Activated CD8-positive, alpha-beta memory T cell treated with anti-CD3 and anti-CD28 coated beads, Interleukin-2, amount 10 ng/mL, durations not matched to agents 7 days and 5 days (primary cell): ENCODE data around the gene CUBN. TPM values are rescaled to one million over a fixed set of nuclear protein-coding genes. Genes with fewer than 3 reads are reported as not detected.
A peak's percentile ranks its signal among the peaks of the same experiment; 100 is the strongest.
"Not testable (repeated sequence)": the region's sequence is repeated elsewhere in the genome, so short reads cannot be mapped to it uniquely, and the experiment has no call there.

ENCODE experiments used
- ATAC-seq: fragments of 150-1000 bp; cut with Tn5 transposase; one replicate; pipeline ENCODE4 v1.10.0; 2021; ENCODE audit warnings: moderate library complexity
- CTCF ChIA-PET: fragments of 350-600 bp; sonication (Branson Sonifier 250); formaldehyde crosslinking; loops from one replicate; lab custom pipeline; 2021; ENCODE audit warnings: antibody characterized with exemption; lab: Charles Lee
- DNase-seq: peaks from one replicate; pipeline ENCODE4 v3.0.0-alpha.2; 2020
- H3K27ac Mint-ChIP-seq: one replicate; pipeline ENCODE4 v1.8.0; 2021; ENCODE audit warnings: mild to moderate bottlenecking, mixed read lengths
- H3K27me3 Mint-ChIP-seq: one replicate; pipeline ENCODE4 v1.8.0; 2021; ENCODE audit warnings: mixed read lengths
- H3K36me3 Mint-ChIP-seq: one replicate; pipeline ENCODE4 v1.8.0; 2021; ENCODE audit warnings: mild to moderate bottlenecking, mixed read lengths
- H3K4me1 Mint-ChIP-seq: one replicate; pipeline ENCODE4 v1.8.0; 2021; ENCODE audit warnings: mixed read lengths
- H3K4me3 Mint-ChIP-seq: one replicate; pipeline ENCODE4 v1.8.0; 2021; ENCODE audit warnings: mild to moderate bottlenecking, moderate library complexity, mixed read lengths
- H3K9me3 Mint-ChIP-seq: one replicate; pipeline ENCODE4 v1.8.0; 2022; ENCODE audit warnings: low read depth, mixed read lengths
- total RNA-seq, 2 experiments: library from RNA; stranded (reverse); gene quantifications; one replicate each; pipeline ENCODE4 v1.2.3, GENCODE V29; 2021

CUBN gene
- total RNA-seq, 2 experiments from 2014 or later = 0.56 to 1.1 TPM

DNA sequence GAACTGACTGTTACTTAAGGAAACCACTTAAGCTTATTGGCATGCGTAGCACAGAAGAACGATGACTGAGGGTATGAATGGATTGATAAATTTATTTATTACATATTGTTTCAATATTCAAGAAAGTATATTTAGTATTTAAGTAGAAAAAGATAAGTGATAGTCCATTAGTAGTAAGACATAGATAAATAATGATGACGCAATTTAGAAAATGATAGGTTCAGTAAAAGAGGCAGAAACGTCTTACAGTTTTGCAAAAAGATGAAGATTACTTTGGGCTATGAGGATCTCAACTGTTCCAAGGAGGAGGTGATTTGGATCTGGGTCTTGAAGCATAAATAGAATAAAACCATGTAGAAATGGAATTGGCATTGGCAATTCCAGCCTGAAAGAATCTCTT, 275.8 kb downstream of the CUBN start:
- Mint-ChIP-seq H3K4me1 (no peaks in the 10 kb centered on the region), H3K27ac (no peak overlapping the region), H3K27me3 (peaks cover 5% of the 10 kb centered on the region), H3K9me3 (no peaks in the 10 kb centered on the region), H3K4me3 (no peak overlapping the region), H3K36me3 (no peaks in the 10 kb centered on the region)
- no peak for DNase-seq
- no peak for ATAC-seq
- CTCF ChIA-PET = interaction anchor here (1.0 kb wide), 1 partner anchor 115 kb away, joined by 3 read pairs; no protein-coding TSS in a partner anchor

DNA sequence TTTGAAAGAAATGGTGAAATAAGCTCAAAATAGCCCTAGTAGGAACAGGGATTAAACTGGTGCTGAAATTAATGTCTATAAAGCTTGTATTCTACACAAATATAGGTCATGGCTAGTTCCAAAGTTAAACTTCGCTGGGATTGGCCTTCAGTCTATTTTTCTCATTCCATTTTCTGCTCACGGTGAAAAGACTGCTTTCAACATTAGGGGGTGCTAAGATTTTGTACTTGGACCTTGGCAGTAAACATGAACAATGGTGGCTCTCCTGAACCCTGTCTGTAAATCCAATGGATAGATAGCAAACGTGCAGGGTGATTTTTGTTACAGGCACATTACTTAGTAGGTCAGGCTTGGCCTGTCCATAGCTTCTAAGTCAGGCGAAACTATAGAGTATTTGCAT, 276.4 kb downstream of the CUBN start:
- no peak for DNase-seq
- ATAC-seq = no peak
- H3K4me3 Mint-ChIP-seq = no peak overlapping the region
- H3K27ac Mint-ChIP-seq = no peak overlapping the region
- no peaks in the 10 kb centered on the region for H3K36me3 Mint-ChIP-seq
- CTCF ChIA-PET = interaction anchor here (0.7 to 1.2 kb wide), 6 partner anchors 9 to 403 kb away, joined by 3 to 5 read pairs (median 4); partner anchors contain the start of gene TRDMT1
- peaks cover 5% of the 10 kb centered on the region for H3K27me3 Mint-ChIP-seq
- no peaks in the 10 kb centered on the region for H3K4me1 Mint-ChIP-seq
- no peaks in the 10 kb centered on the region for H3K9me3 Mint-ChIP-seq

DNA sequence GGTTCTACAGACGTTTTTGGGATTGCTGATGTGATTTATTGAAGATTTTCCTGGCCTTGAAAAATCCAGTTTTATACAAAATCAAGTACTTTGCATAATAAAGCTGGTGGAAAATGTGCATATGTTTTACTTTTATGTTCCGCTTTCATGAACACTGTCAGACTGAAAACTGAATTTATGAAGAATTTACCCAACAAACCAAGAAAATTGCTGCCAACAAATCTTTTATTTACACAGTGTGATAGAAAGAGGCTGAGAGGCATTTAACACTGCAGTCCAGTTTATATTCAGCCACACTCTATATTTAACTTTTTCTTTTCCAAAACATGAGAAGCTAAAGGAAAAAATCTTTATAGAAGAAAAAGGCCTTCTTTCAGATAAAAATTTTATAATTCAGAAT, 277.0 kb downstream of the CUBN start:
- H3K4me3 Mint-ChIP-seq = no peak overlapping the region
- DNase-seq = no peak
- CTCF ChIA-PET = interaction anchor here (0.7 to 1.2 kb wide), 6 partner anchors 8 to 404 kb away, joined by 3 to 5 read pairs (median 4); partner anchors contain the start of gene TRDMT1
- no peaks in the 10 kb centered on the region for H3K4me1 Mint-ChIP-seq
- peaks cover 5% of the 10 kb centered on the region for H3K27me3 Mint-ChIP-seq
- H3K27ac Mint-ChIP-seq = no peak overlapping the region
- no peaks in the 10 kb centered on the region for H3K9me3 Mint-ChIP-seq
- no peaks in the 10 kb centered on the region for H3K36me3 Mint-ChIP-seq
- no peak for ATAC-seq

DNA sequence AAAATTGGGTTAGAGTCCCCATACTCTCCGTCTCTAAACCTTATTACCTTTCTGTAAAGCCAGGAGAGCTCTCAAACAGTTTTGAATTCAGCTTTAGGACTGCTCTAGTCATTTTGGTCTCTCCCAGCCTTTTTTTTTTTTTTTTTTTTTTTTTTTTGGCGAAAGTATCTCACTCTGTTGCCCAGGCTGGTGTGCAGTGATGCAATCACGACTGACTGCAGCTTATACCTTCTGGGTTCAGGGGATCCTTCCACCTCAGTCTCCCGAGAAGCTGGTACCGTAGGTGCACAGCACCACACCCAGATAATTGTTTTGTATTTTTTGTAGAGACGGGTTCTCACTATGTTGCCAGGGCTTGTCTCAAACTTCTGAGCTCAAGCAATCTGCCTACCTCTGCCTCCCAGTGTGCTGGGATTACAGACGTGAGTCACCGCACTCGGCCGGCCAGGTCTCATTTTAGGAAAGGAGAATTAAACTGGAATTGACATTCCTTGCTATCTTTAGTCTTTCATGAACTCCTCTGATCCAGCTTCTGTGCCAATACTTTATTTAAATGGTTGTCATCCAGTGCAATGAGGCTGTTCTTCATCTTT, 281.0 kb downstream of the CUBN start:
- DNase-seq = no peak
- CTCF ChIA-PET = interaction anchor here (0.7 to 2.0 kb wide), 5 partner anchors 12 to 440 kb away, joined by 3 to 5 read pairs (median 4); no protein-coding TSS in a partner anchor

GRCh38 chr10:16847644-16848043, 282.0 kb downstream of the CUBN start:
- Mint-ChIP-seq H3K36me3 (no peaks in the 10 kb centered on the region), H3K4me1 (peaks cover 4% of the 10 kb centered on the region), H3K9me3 (no peaks in the 10 kb centered on the region), H3K27ac (no peak overlapping the region), H3K27me3 (peaks cover 7% of the 10 kb centered on the region), H3K4me3 (no peak overlapping the region)
- no peak for ATAC-seq
- CTCF ChIA-PET = interaction anchor here (0.9 to 2.0 kb wide), 6 partner anchors 9 to 441 kb away, joined by 3 to 5 read pairs (median 4); no protein-coding TSS in a partner anchor
- no peak for DNase-seq

More for the DNA sequence above, 281.0 kb downstream of the CUBN start:
- Mint-ChIP-seq H3K4me1 (no peaks in the 10 kb centered on the region), H3K27me3 (peaks cover 5% of the 10 kb centered on the region), H3K9me3 (no peaks in the 10 kb centered on the region), H3K27ac (no peak overlapping the region), H3K4me3 (no peak overlapping the region), H3K36me3 (no peaks in the 10 kb centered on the region)
- ATAC-seq = no peak

DNA sequence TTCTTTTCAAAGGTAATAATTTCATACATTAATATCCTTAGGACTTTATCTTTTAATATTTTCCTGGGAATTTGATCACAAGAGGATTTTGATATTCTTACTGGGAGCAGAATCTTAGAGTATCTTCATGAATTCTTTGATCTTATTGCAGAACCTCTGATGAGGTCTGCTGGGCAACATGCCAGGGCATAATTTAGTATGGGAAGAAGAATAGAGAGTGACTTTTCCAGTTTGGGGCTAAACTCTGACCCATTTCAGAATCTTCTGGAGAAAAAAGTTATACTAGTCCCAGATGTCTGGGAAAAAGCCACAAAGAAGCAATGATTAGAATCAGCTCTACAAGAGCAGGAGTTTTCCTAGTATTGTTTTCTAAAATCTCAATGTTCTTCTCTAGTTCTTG, 284.4 kb downstream of the CUBN start:
- peaks cover 2% of the 10 kb centered on the region for H3K27me3 Mint-ChIP-seq
- ATAC-seq (no peak), DNase-seq (no peak)
- peaks cover 4% of the 10 kb centered on the region for H3K4me1 Mint-ChIP-seq
- H3K4me3 Mint-ChIP-seq = no peak overlapping the region
- CTCF ChIA-PET = interaction anchor here (1.3 to 2.2 kb wide), 4 partner anchors 8 to 413 kb away, joined by 3 to 7 read pairs (median 5); no protein-coding TSS in a partner anchor
- H3K27ac Mint-ChIP-seq = no peak overlapping the region
- H3K36me3 Mint-ChIP-seq = no peaks in the 10 kb centered on the region
- no peaks in the 10 kb centered on the region for H3K9me3 Mint-ChIP-seq

DNA sequence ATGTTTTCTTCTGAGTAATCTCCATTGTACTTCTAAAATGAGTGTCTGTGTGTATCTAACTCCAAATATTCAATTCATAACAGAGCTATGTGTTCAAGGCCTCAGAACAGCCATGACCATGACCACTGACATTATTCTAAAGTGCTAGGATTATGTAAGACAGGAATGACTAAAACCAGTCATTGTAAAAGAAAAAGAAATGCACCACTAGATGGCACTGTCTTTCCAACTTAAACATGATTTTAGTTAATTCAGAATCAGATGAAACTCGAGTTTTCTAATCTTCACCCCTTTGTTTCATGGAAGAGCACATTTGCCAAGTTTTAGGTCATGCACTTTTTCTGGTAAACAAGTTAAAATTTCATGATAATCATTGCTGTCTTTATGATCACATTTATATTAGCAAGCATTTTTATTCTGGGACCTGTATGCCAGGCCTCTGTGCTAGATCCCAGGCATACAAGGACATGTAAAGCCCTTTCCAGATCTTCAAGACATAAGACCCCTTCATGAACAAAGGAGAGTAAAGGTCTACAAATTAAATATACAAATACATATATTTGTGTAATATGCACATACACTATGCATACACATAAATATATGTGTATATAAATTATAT, 286.2 kb downstream of the CUBN start:
- no peaks in the 10 kb centered on the region for H3K36me3 Mint-ChIP-seq
- H3K27ac Mint-ChIP-seq = no peak overlapping the region
- CTCF ChIA-PET = interaction anchor here (0.6 to 2.3 kb wide), 10 partner anchors 10 to 610 kb away, joined by 3 to 12 read pairs (median 4); partner anchors contain the start of genes RSU1 and TRDMT1
- ATAC-seq (peak; percentile 61), DNase-seq (no peak)
- peaks cover 4% of the 10 kb centered on the region for H3K4me1 Mint-ChIP-seq
- H3K27me3 Mint-ChIP-seq = peaks cover 2% of the 10 kb centered on the region
- H3K9me3 Mint-ChIP-seq = no peaks in the 10 kb centered on the region
- no peak overlapping the region for H3K4me3 Mint-ChIP-seq

GRCh38 chr10:16835228-16835627, 294.4 kb downstream of the CUBN start:
- Mint-ChIP-seq H3K27ac (peak overlapping the region; percentile 47), H3K27me3 (no peaks in the 10 kb centered on the region), H3K4me1 (peaks cover 20% of the 10 kb centered on the region), H3K9me3 (no peaks in the 10 kb centered on the region), H3K36me3 (no peaks in the 10 kb centered on the region), H3K4me3 (peak overlapping the region; percentile 46)
- DNase-seq (no peak), ATAC-seq (peak; percentile 58)
- CTCF ChIA-PET = interaction anchor here (0.8 to 1.4 kb wide), 4 partner anchors 18 to 423 kb away, joined by 3 to 4 read pairs (median 4); partner anchors contain the start of gene RSU1

DNA sequence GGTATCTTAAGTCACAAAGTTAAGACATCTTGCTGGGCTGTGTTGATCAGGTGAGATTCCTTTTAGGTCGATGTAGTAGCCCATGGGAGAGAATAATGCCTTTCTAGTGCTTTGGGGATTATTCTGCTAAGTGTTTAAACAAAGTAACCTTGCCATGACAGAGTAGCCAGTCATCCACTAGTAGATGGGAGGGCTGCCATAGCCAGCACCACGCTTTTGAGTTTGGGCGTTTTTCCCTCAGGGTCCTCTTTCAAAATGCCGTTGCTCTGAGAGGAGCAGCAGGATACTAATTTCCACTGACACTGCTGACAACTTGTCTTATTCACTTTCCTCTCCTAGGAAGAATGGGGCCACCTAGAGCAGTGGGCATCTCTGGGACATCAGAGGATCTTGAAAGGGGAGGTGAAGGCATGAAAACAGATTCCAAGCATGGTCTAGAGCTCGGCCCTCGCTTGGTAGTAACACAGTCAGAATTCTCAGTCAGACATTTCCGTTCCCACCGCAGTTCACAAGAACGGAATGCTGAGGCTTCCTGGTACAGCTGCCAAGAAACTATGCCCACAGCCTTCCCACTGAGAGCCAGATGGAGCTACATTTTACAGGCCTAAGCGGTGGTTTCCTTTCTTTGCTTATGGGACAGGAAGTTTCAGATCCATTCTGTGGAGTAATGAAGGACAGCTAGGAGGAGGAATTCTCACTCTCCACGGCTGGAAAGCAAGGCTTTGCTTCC, 297.1 kb downstream of the CUBN start:
- H3K4me1 Mint-ChIP-seq = peaks cover 24% of the 10 kb centered on the region
- H3K27ac Mint-ChIP-seq = no peak overlapping the region
- no peak overlapping the region for H3K4me3 Mint-ChIP-seq
- H3K27me3 Mint-ChIP-seq = no peaks in the 10 kb centered on the region
- no peaks in the 10 kb centered on the region for H3K36me3 Mint-ChIP-seq
- CTCF ChIA-PET = interaction anchor here (2.1 kb wide), 1 partner anchor 12 kb away, joined by 7 read pairs; no protein-coding TSS in a partner anchor
- no peaks in the 10 kb centered on the region for H3K9me3 Mint-ChIP-seq
- ATAC-seq (no peak), DNase-seq (no peak)

DNA sequence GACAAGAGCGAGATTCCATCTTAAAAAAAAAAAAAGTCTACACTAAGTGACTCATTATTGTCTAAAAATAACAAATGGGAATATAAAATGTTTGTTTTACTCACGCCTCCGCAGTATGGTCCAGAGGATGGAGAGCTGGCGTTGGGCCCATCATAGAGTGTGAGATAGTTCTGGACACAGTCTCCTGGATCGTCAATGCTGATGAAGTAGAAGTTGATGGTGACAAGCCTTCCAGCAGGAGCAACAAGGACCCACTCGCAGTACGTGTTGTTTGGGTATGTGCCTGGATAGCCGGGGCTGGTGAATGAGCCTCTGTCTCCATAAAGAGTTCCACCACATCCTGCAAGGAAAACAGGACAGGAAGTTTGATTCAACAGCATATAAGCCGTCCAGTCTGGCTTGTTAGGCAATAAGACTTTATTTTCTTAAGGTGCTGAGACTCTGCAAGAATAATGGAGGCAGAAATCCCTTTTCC, 300.9 kb downstream of the CUBN start:
- Mint-ChIP-seq H3K4me3 (no peak overlapping the region), H3K27ac (no peak overlapping the region), H3K4me1 (peaks cover 6% of the 10 kb centered on the region), H3K36me3 (no peaks in the 10 kb centered on the region), H3K9me3 (no peaks in the 10 kb centered on the region), H3K27me3 (no peaks in the 10 kb centered on the region)
- CTCF ChIA-PET = interaction anchor here (0.8 to 2.1 kb wide), 4 partner anchors 14 to 430 kb away, joined by 3 to 10 read pairs (median 4); no protein-coding TSS in a partner anchor
- ATAC-seq (no peak), DNase-seq (no peak)

- peaks cover 5% of the 10 kb centered on the region for H3K36me3 Mint-ChIP-seq
- H3K9me3 Mint-ChIP-seq = peaks cover 3% of the 10 kb centered on the region
- peak; percentile 87 for ATAC-seq
- DNase-seq = peak; percentile 69
- no peak overlapping the region for H3K27ac Mint-ChIP-seq
- no peaks in the 10 kb centered on the region for H3K27me3 Mint-ChIP-seq
- CTCF ChIA-PET = interaction anchor here (0.8 to 2.1 kb wide), 6 partner anchors 11 to 431 kb away, joined by 3 to 10 read pairs (median 5); partner anchors contain the start of gene RSU1
- no peak overlapping the region for H3K4me3 Mint-ChIP-seq
- peaks cover 6% of the 10 kb centered on the region for H3K4me1 Mint-ChIP-seq
Measured at GRCh38 chr10:16828114-16828568, 301.5 kb downstream of the CUBN start.

DNA sequence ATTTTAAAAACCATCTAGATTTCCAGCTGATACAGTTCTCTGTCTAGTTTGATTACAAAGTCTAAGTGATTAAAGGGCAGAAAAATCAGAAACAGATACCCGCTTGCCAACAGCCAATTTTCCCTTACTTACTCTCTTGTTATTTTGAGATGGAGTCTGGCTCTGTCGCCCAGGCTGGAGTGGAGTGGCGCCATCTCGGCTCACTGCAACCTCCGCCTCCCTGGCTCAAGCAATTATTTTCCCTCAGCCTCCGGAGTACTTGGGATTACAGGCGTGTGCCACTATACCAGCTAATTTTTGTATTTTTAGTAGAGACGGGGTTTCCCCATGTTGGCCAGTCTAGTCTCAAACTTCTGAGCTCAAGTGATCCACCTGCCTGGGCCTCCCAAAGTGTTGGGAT, 302.1 kb downstream of the CUBN start:
- not testable (repeated sequence) for H3K9me3 Mint-ChIP-seq, DNase-seq, H3K27ac Mint-ChIP-seq, H3K27me3 Mint-ChIP-seq, H3K4me1 Mint-ChIP-seq, ATAC-seq, H3K36me3 Mint-ChIP-seq, H3K4me3 Mint-ChIP-seq
- CTCF ChIA-PET = interaction anchor here (0.7 to 2.1 kb wide), 5 partner anchors 10 to 431 kb away, joined by 3 to 10 read pairs (median 5); partner anchors contain the start of gene RSU1
